GM23338 (cell line): ENCODE measurements around the gene ALOX15. TPM values are rescaled to one million over a fixed set of nuclear protein-coding genes. Genes with fewer than 3 reads are reported as not detected.

ENCODE experiments used
- ATAC-seq: fragments of 200-7000 bp; cut with Tn5 transposase; 3 replicates; pipeline ENCODE4 v1.9.1; 2020
- DNase-seq: peaks from one replicate; pipeline ENCODE4 v3.0.0-alpha.2; 2015; ENCODE audit warnings: low spot score
- H2AFZ ChIP-seq: fragments of 200-600 bp; sonication (generic); 2 replicates; pipeline ENCODE4 v1.8.0; 2016; ENCODE audit warnings: antibody characterized with exemption, mild to moderate bottlenecking, moderate library complexity
- H3F3A ChIP-seq: fragments of 200-600 bp; sonication (generic); replicated peaks from 2 replicates; pipeline ENCODE4 v1.8.0; 2017; ENCODE audit warnings: antibody characterized with exemption, mixed run types, low read depth
- H3K27ac ChIP-seq: fragments of 200-600 bp; sonication (generic); 2 replicates; pipeline ENCODE4 v1.6.1; 2016; ENCODE audit warnings: low read depth
- H3K27me3 ChIP-seq: fragments of 200-600 bp; sonication (generic); 2 replicates; pipeline ENCODE4 v1.8.0; 2016; ENCODE audit warnings: mild to moderate bottlenecking, mixed run types, moderate library complexity; ENCODE audit not compliant: insufficient read depth
- H3K36me3 ChIP-seq: fragments of 200-600 bp; sonication (generic); 2 replicates; pipeline ENCODE4 v1.8.0; 2016; ENCODE audit warnings: mild to moderate bottlenecking; ENCODE audit not compliant: insufficient read depth
- H3K4me1 ChIP-seq: fragments of 200-600 bp; sonication (generic); 2 replicates; pipeline ENCODE4 v1.8.0; 2016; ENCODE audit warnings: mild to moderate bottlenecking, moderate library complexity; ENCODE audit not compliant: insufficient read depth
- H3K4me2 ChIP-seq: fragments of 200-600 bp; sonication (generic); 2 replicates; pipeline ENCODE4 v1.7.1; 2017; ENCODE audit warnings: mixed run types
- H3K4me3 ChIP-seq: fragments of 200-600 bp; sonication (generic); 2 replicates; pipeline ENCODE4 v1.6.1; 2016; ENCODE audit warnings: mixed run types
- H3K79me2 ChIP-seq: fragments of 200-600 bp; sonication (generic); replicated peaks from 2 replicates; pipeline ENCODE4 v1.8.0; 2017; ENCODE audit warnings: mild to moderate bottlenecking; ENCODE audit not compliant: insufficient read depth
- H3K9me2 ChIP-seq: fragments of 200-600 bp; sonication (generic); 2 replicates; pipeline ENCODE4 v1.8.0; 2017; ENCODE audit not compliant: insufficient read depth
- H4K20me1 ChIP-seq: fragments of 200-600 bp; sonication (generic); replicated peaks from 2 replicates; pipeline ENCODE4 v1.8.0; 2017; ENCODE audit warnings: mild to moderate bottlenecking; ENCODE audit not compliant: insufficient read depth
- H3K27ac Mint-ChIP-seq: 2 replicates; pipeline ENCODE4 v1.8.0; 2020; ENCODE audit warnings: inconsistent platforms, mild to moderate bottlenecking, moderate library complexity, mixed read lengths
- H3K27me3 Mint-ChIP-seq: 3 replicates; pipeline ENCODE4 v1.8.0; 2022; ENCODE audit warnings: low read depth, mild to moderate bottlenecking, moderate library complexity, mixed read lengths, inconsistent platforms; ENCODE audit not compliant: insufficient read depth, poor library complexity
- H3K36me3 Mint-ChIP-seq: 3 replicates; pipeline ENCODE4 v1.8.0; 2021; ENCODE audit warnings: low read depth, mild to moderate bottlenecking, inconsistent platforms, moderate library complexity, mixed read lengths
- H3K4me1 Mint-ChIP-seq: 3 replicates; pipeline ENCODE4 v1.8.0; 2020; ENCODE audit warnings: mild to moderate bottlenecking, inconsistent platforms, mixed read lengths
- H3K4me3 Mint-ChIP-seq: 3 replicates; pipeline ENCODE4 v1.8.0; 2021; ENCODE audit warnings: moderate library complexity, mild to moderate bottlenecking, inconsistent platforms, mixed read lengths
- H3K9me3 Mint-ChIP-seq: 3 replicates; pipeline ENCODE4 v1.8.0; 2020; ENCODE audit warnings: moderate library complexity, mild to moderate bottlenecking, inconsistent platforms, mixed read lengths
- ETS1 ChIP-seq: IDR thresholded peaks from 2 replicates; pipeline ENCODE4 v1.6.1; 2016; ENCODE audit warnings: antibody characterized with exemption
- EZH2 ChIP-seq: fragments of 200-600 bp; sonication (generic); IDR thresholded peaks from one replicate; pipeline ENCODE4 v1.8.0; 2017; ENCODE audit warnings: antibody characterized with exemption, mild to moderate bottlenecking, low read depth; ENCODE audit not compliant: unreplicated experiment
- EZH2phosphoT487 ChIP-seq: fragments of 200-600 bp; sonication (generic); IDR thresholded peaks from one replicate; pipeline ENCODE4 v1.8.1; 2018; ENCODE audit warnings: antibody characterized with exemption; ENCODE audit not compliant: unreplicated experiment
- JUNB ChIP-seq: IDR thresholded peaks from one replicate; pipeline ENCODE4 v1.6.1; 2016; ENCODE audit warnings: antibody characterized with exemption; ENCODE audit not compliant: unreplicated experiment
- ZNF114 ChIP-seq: fragments of 250-450 bp; sonication (Bioruptor Pico); IDR thresholded peaks from 2 replicates; pipeline ENCODE4 v1.5.0; 2020; ENCODE audit warnings: mild to moderate bottlenecking, moderate library complexity
- ZNF331 ChIP-seq: fragments of 250-450 bp; sonication (Bioruptor Pico); IDR thresholded peaks from 2 replicates; pipeline ENCODE4 v1.5.0; 2020; ENCODE audit warnings: low read depth, mild to moderate bottlenecking, moderate library complexity
- ZNF462 ChIP-seq: fragments of 250-450 bp; sonication (Bioruptor Pico); IDR thresholded peaks from 2 replicates; pipeline ENCODE4 v1.5.0; 2020; ENCODE audit warnings: mild to moderate bottlenecking, moderate library complexity
- polyA plus RNA-seq: library from polyadenylated mRNA; unstranded; fragments of >200 nt; fragmentation: Nextera tagmentation; extraction: Ambion mirVana; gene quantifications from 2 replicates; pipeline ENCODE4 v1.2.1, GENCODE V29; 2016
- total RNA-seq: library from RNA; depleted of rRNA; stranded (reverse); fragments of >200 nt; shearing (Covaris generic); gene quantifications from 2 replicates; pipeline ENCODE4 v1.2.3, GENCODE V29; 2014
- TF ChIP-seq, protein P1 (sequence below), 2 experiments: fragments of 200-600 bp in 1 of 2; sonication (generic) in 1 of 2; conservative IDR thresholded peaks; 2 replicates each; pipeline versions ENCODE4 v1.5.1 to v1.6.1; 2016 to 2017; ENCODE audit warnings: antibody characterized with exemption in 2 of 2, low read depth in 2 of 2, mild to moderate bottlenecking in 2 of 2, moderate library complexity in 1 of 2

Gene ALOX15
- total and polyA plus RNA-seq, 2 experiments from 2014 or later: 1.2 to 1.4 TPM

DNA sequence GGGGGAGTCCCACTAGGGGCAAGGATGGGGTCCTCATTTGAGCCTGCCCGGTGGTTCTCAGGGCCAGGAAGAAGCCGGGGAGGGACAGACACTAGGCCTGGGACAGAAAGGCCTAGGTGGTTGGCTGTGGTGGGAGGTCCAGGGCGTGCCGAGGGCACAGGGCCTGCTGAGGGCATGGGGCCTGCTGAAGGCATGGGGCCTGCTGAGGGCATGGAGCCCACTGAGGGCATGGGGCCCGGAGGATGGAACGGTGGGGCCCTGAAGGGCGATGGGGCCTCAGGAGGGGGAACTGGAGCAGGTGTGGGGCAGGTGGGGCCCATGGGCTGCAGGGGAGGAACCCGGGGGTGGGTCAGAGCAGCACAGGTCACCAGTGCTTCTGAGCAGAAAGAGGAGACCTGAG, 31.3 kb upstream of the ALOX15 start:
- H3K4me2 ChIP-seq: no peak overlapping the region
- peaks cover under 1% of the 10 kb centered on the region for H3K4me1 ChIP-seq
- no peak for ATAC-seq
- Mint-ChIP-seq H3K4me3 (no peak overlapping the region), H3K27ac (no peak overlapping the region), H3K9me3 (no peaks in the 10 kb centered on the region; the same call in 2 of the 3 replicates), H3K36me3 (peaks cover 80% of the 10 kb centered on the region), H3K27me3 (peaks cover 4% of the 10 kb centered on the region), H3K4me1 (peaks cover 4% of the 10 kb centered on the region)
- no peak overlapping the region for H3K27ac ChIP-seq
- H2AFZ ChIP-seq: no peak overlapping the region
- no peaks in the 10 kb centered on the region; the same call in none of the 2 replicates for H3F3A ChIP-seq
- H3K9me2 ChIP-seq: no peaks in the 10 kb centered on the region
- H3K4me3 ChIP-seq: no peak overlapping the region
- no peaks in the 10 kb centered on the region for H3K79me2 ChIP-seq
- peaks cover 5% of the 10 kb centered on the region; the same call in 1 of the 2 replicates for H4K20me1 ChIP-seq
- no peak for DNase-seq
- peaks cover 27% of the 10 kb centered on the region for H3K36me3 ChIP-seq
- no peak for TF ChIP-seq EZH2phosphoT487
- TF ChIP-seq ETS1: no peak
- TF ChIP-seq ZNF462 (CRISPR knock-in tag): no peak
- no peak for TF ChIP-seq ZNF331 (CRISPR knock-in tag)
- no peak for TF ChIP-seq ZNF114
- TF ChIP-seq, protein P1, sequence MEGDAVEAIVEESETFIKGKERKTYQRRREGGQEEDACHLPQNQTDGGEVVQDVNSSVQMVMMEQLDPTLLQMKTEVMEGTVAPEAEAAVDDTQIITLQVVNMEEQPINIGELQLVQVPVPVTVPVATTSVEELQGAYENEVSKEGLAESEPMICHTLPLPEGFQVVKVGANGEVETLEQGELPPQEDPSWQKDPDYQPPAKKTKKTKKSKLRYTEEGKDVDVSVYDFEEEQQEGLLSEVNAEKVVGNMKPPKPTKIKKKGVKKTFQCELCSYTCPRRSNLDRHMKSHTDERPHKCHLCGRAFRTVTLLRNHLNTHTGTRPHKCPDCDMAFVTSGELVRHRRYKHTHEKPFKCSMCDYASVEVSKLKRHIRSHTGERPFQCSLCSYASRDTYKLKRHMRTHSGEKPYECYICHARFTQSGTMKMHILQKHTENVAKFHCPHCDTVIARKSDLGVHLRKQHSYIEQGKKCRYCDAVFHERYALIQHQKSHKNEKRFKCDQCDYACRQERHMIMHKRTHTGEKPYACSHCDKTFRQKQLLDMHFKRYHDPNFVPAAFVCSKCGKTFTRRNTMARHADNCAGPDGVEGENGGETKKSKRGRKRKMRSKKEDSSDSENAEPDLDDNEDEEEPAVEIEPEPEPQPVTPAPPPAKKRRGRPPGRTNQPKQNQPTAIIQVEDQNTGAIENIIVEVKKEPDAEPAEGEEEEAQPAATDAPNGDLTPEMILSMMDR (conservative IDR thresholded peaks at IDR 0.05; ENCODE audit: low read depth in 2 of 2): no peak
- no peak for TF ChIP-seq EZH2
- TF ChIP-seq JUNB: no peak
- no peaks in the 10 kb centered on the region for H3K27me3 ChIP-seq
